Epithelial cell of umbilical artery (primary cell): ENCODE measurements around the gene EFHB. TPM values are rescaled to one million over a fixed set of nuclear protein-coding genes. Genes with fewer than 3 reads are reported as not detected.

ENCODE experiments used
- total RNA-seq: library from RNA; depleted of rRNA; stranded (reverse); fragments of >200 nt; gene quantifications from 2 replicates; pipeline ENCODE4 v1.2.3, GENCODE V29; 2014

The EFHB gene, protein sequence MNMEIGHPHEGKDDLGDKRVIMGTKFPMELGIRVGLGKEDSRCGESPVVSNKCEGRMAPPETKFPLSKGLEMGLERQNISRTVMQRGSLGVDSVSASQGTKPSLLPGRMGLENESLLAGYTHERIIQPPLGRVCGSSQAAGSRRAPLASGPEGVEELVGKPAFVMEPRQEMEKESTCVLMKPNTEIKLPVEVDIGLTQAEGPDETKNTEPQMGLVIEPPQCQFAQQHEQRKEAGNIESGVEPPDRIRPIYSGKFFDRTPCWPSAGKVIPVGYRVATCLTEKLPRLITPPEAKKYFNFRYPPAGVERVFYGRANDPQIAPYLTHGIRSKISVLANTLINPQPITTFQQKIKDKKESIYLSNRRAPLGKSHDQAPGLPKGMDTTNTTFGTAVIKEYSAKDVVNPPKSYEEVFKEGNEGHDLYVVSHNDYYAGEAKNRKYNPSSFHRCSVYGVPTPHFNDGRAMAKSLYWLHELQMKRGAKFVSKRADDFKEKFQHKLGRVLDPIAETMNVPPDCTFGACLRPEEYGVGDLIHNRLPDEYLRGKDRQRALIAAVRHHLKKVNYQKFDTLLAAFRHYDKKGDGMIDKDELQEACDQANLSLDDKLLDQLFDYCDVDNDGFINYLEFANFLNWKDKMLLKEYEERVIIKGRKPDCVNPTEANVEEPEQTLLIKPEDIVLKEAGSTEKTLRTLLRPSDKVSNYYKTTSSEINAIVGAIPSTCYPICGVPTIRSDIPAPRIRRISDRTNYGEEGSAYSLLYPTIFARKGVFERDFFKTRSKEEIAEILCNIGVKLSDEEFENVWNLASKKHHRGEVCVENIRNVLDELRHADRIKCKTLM
- 0.65 TPM in 1 of 2 replicates, not detected in the other for total RNA-seq

DNA sequence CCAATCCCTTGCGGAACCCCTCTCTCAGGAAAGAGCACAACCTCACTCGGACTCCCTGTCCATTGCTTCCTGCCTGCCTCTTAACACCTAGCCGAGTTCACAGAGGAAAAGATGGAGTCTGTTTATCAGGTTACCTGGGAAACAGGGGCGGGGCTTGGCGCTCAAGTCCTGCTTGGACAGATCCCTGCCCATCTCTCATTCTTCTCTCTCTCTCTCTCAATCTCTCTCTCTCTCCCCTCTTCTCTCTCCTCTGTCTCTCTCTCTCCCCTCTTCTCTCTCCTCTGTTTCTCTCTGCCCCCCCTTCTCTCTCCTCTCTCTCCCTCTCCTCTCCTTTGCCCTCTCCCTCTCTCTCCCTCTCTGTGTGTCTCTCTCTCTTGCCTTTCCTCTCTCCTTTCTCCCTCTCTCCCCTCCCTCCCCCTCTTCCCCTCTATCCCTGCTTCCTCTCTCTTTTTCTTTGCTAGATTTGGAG, at the start of gene EFHB:
Gene EFHB (minus strand): TSS at position 120 of the 469 bp plus-strand sequence. CDS start 199 bp downstream, outside the sequence.

GRCh38 chr3:19946832-19947548, 13.0 kb upstream of the EFHB start, which contains the start of gene RAB5A:
TSS of gene RAB5A (plus strand) at chr3:19947097. CDS start at chr3:19950899, 3,802 bp downstream.

Other genes starting within 250 kb of the EFHB start
- gene RAB5A, start 12.9 kb upstream of the EFHB start, total RNA-seq, result 58.7 and 88.0 TPM in 2 replicates
- gene PP2D1, start 78.0 kb upstream of the EFHB start, total RNA-seq, result not detected in 2 replicates
- 3.9 and 9.7 TPM in 2 replicates for gene KAT2B, start 106.2 kb upstream of the EFHB start, total RNA-seq